IMR-90 (cell line): ENCODE data around the gene TNS3. TPM values are rescaled to one million over a fixed set of nuclear protein-coding genes. Genes with fewer than 3 reads are reported as not detected.

ENCODE experiments used
- ATAC-seq: fragments of 200-7000 bp; cut with Tn5 transposase; 2 replicates; pipeline ENCODE4 v1.9.1; 2020; ENCODE audit warnings: low read depth, mild to moderate bottlenecking, moderate library complexity
- BruUV-seq: library from RNA; stranded (reverse); fragments of 400-500 nt; replicated peaks from 2 replicates; lab custom pipeline; 2021; lab: Mats Ljungman, UMichigan
- CTCF ChIA-PET: fragments of 300-600 bp; formaldehyde crosslinking; extraction: SDS; loops from one replicate; lab custom pipeline; 2021; ENCODE audit warnings: antibody characterized with exemption; lab: Yijun Ruan, JAX
- POLR2A ChIA-PET: fragments of 300-600 bp; sonication (Branson Sonifier 250); formaldehyde crosslinking; loops from one replicate; lab custom pipeline; 2022; ENCODE audit warnings: antibody characterized with exemption; ENCODE audit not compliant: unreplicated experiment; lab: Charles Lee
- DNase-seq: peaks from one replicate; pipeline ENCODE4 v3.0.0; 2013
- H2AFZ ChIP-seq: replicated peaks from 2 replicates; pipeline ENCODE3; 2013; ENCODE audit warnings: low read length, mild to moderate bottlenecking; ENCODE audit not compliant: poor library complexity
- H2AK5ac ChIP-seq: 2 replicates; pipeline ENCODE4 v1.6.1; 2013; ENCODE audit warnings: low read depth, low read length, inconsistent platforms
- H2AK9ac ChIP-seq: replicated peaks from 2 replicates; pipeline ENCODE3; 2013; ENCODE audit warnings: mild to moderate bottlenecking, low read depth, low read length, moderate library complexity; ENCODE audit not compliant: poor library complexity
- H2BK120ac ChIP-seq: 2 replicates; pipeline ENCODE4 v1.6.1; 2013; ENCODE audit warnings: low read depth, low read length, inconsistent platforms
- H2BK15ac ChIP-seq: 3 replicates; pipeline ENCODE4 v1.6.1; 2013; ENCODE audit warnings: low read depth, low read length, inconsistent platforms
- H2BK20ac ChIP-seq: 2 replicates; pipeline ENCODE4 v1.6.1; 2013; ENCODE audit warnings: low read depth, mild to moderate bottlenecking, inconsistent platforms, low read length, moderate library complexity
- H2BK5ac ChIP-seq: 2 replicates; pipeline ENCODE4 v1.6.1; 2013; ENCODE audit warnings: mild to moderate bottlenecking, low read depth, low read length, inconsistent platforms; ENCODE audit not compliant: poor library complexity, severe bottlenecking
- H3K14ac ChIP-seq: replicated peaks from 2 replicates; pipeline ENCODE4 v1.6.1; 2013; ENCODE audit warnings: low read depth, low read length, inconsistent platforms
- H3K18ac ChIP-seq: 2 replicates; pipeline ENCODE4 v1.6.1; 2013; ENCODE audit warnings: low read depth, low read length, control low read depth
- H3K23ac ChIP-seq: 2 replicates; pipeline ENCODE4 v1.6.1; 2013; ENCODE audit warnings: low read depth, low read length, inconsistent platforms
- H3K27ac ChIP-seq: 2 replicates; pipeline ENCODE4 v1.5.1; 2013; ENCODE audit warnings: mild to moderate bottlenecking, control low read depth, low read length; ENCODE audit not compliant: insufficient read depth
- H3K27me3 ChIP-seq: 2 replicates; pipeline ENCODE4 v1.6.1; 2013; ENCODE audit warnings: low read length; ENCODE audit not compliant: control insufficient read depth, insufficient read depth
- H3K36me3 ChIP-seq: 2 replicates; pipeline ENCODE4 v1.6.1; 2013; ENCODE audit warnings: low read length, mixed read lengths; ENCODE audit not compliant: control insufficient read depth, insufficient read depth
- H3K4ac ChIP-seq: 2 replicates; pipeline ENCODE4 v1.6.1; 2013; ENCODE audit warnings: low read depth, low read length, inconsistent platforms
- H3K4me1 ChIP-seq: 2 replicates; pipeline ENCODE4 v1.6.1; 2013; ENCODE audit warnings: low read length, mixed read lengths; ENCODE audit not compliant: control insufficient read depth, insufficient read depth
- H3K4me2 ChIP-seq: 2 replicates; pipeline ENCODE4 v1.6.1; 2013; ENCODE audit warnings: low read depth, mild to moderate bottlenecking, control low read depth, low read length, moderate library complexity
- H3K4me3 ChIP-seq: 2 replicates; pipeline ENCODE4 v1.5.1; 2013; ENCODE audit warnings: low read depth, mild to moderate bottlenecking, control low read depth, low read length, moderate library complexity; ENCODE audit not compliant: insufficient read depth
- H3K56ac ChIP-seq: 2 replicates; pipeline ENCODE4 v1.6.1; 2013; ENCODE audit warnings: low read length, inconsistent platforms; ENCODE audit not compliant: insufficient read depth; ENCODE audit errors: extremely low read depth
- H3K79me1 ChIP-seq, 2 experiments: 2 replicates each; pipeline ENCODE4 v1.6.1; 2013; ENCODE audit warnings: low read length in 2 of 2, inconsistent platforms in 1 of 2, low read depth in 1 of 2
- H3K9ac ChIP-seq: 2 replicates; pipeline ENCODE4 v1.6.1; 2013; ENCODE audit warnings: low read depth, low read length, control low read depth
- H3K9me1 ChIP-seq: 2 replicates; pipeline ENCODE4 v1.6.1; 2013; ENCODE audit warnings: low read length, inconsistent platforms; ENCODE audit not compliant: insufficient read depth
- H3K9me3 ChIP-seq: 2 replicates; pipeline ENCODE4 v1.6.1; 2013; ENCODE audit warnings: low read length; ENCODE audit not compliant: control insufficient read depth, insufficient read depth
- H4K20me1 ChIP-seq: 2 replicates; pipeline ENCODE4 v1.6.1; 2013; ENCODE audit warnings: low read length, inconsistent platforms; ENCODE audit not compliant: insufficient read depth
- H4K5ac ChIP-seq: 2 replicates; pipeline ENCODE4 v1.6.1; 2013; ENCODE audit warnings: mild to moderate bottlenecking, low read depth, low read length, control low read depth
- H4K8ac ChIP-seq, 2 experiments: 2 replicates each; pipeline ENCODE4 v1.6.1; 2013; ENCODE audit warnings: low read depth in 2 of 2, low read length in 2 of 2, control low read depth in 1 of 2, inconsistent platforms in 1 of 2
- H4K91ac ChIP-seq: 2 replicates; pipeline ENCODE4 v1.6.1; 2013; ENCODE audit warnings: low read depth, low read length, inconsistent platforms; ENCODE audit not compliant: insufficient read depth
- BHLHE40 ChIP-seq: fragments of 150-350 bp; IDR thresholded peaks from 2 replicates; pipeline ENCODE4 v1.6.1; 2016; ENCODE audit warnings: mild to moderate bottlenecking, low read depth, low read length
- CEBPB ChIP-seq: IDR thresholded peaks from 2 replicates; pipeline ENCODE4 v1.6.1; 2012; ENCODE audit warnings: low read depth, low read length, improper control_type of control experiment
- MAZ ChIP-seq: IDR thresholded peaks from 2 replicates; pipeline ENCODE4 v1.6.1; 2012; ENCODE audit warnings: low read depth, mild to moderate bottlenecking, low read length, improper control_type of control experiment, moderate library complexity, borderline replicate concordance
- POLR2A ChIP-seq: IDR thresholded peaks from 2 replicates; pipeline ENCODE4 v1.6.1; 2012; ENCODE audit warnings: mild to moderate bottlenecking, low read depth, low read length
- RAD21 ChIP-seq: IDR thresholded peaks from 2 replicates; pipeline ENCODE4 v1.6.1; 2012; ENCODE audit warnings: low read length, improper control_type of control experiment
- RCOR1 ChIP-seq: IDR thresholded peaks from 2 replicates; pipeline ENCODE4 v1.6.1; 2012; ENCODE audit warnings: mild to moderate bottlenecking, low read length, improper control_type of control experiment; ENCODE audit not compliant: insufficient replicate concordance
- RFX5 ChIP-seq: IDR thresholded peaks from 2 replicates; pipeline ENCODE4 v1.8.0; 2012; ENCODE audit warnings: low read depth, mild to moderate bottlenecking, low read length, moderate library complexity
- SMC3 ChIP-seq: fragments of 150-350 bp; IDR thresholded peaks from 2 replicates; pipeline ENCODE4 v1.6.1; 2016; ENCODE audit warnings: low read depth, mild to moderate bottlenecking, antibody characterized with exemption, low read length, moderate library complexity
- WGBS, 2 experiments: methylation state at CpG; one replicate each; pipeline versions ENCODE4 v1.1.5 to v1.1.7; 2013; ENCODE audit warnings: missing lambda C conversion rate in 2 of 2; ENCODE audit not compliant: insufficient read length in 1 of 2; ENCODE audit errors: extremely low coverage in 2 of 2; 5-methylcytosine and 5-hydroxymethylcytosine counted together
- dilution Hi-C: fragments of 300-500 bp; cut with HindIII; formaldehyde crosslinking; loops from one replicate; pipeline ENCODE4 v1.14.3; 2018; ENCODE audit warnings: low sequenced_read_pairs; ENCODE audit not compliant: unreplicated experiment
- in situ Hi-C: fragments of 300-500 bp; cut with MboI; formaldehyde crosslinking; loops from 3 replicates; pipeline ENCODE4 v1.14.3; 2019; ENCODE audit warnings: low sequenced_read_pairs, inconsistent platforms, mixed read lengths
- intact Hi-C: fragments of 100-400 bp; cut with micrococcal nuclease; formaldehyde crosslinking; loops from 2 replicates; pipeline ENCODE4 v1.10.0; 2022
- polyA plus RNA-seq, 3 experiments: library from polyadenylated mRNA; depleted of rRNA; stranded (reverse); fragments of >200 nt; gene quantifications; 2 replicates each; pipeline ENCODE4 v1.2.3, GENCODE V29; 2012; ENCODE audit warnings: low replicate concordance in 1 of 3
- total RNA-seq: library from RNA; depleted of rRNA; stranded (reverse); fragments of >200 nt; gene quantifications from 2 replicates; pipeline ENCODE4 v1.2.3, GENCODE V29; 2012
- TF ChIP-seq, protein P1 (sequence below): fragments of 150-350 bp; IDR thresholded peaks from 2 replicates; pipeline ENCODE4 v1.6.1; 2016; ENCODE audit warnings: low read depth, mild to moderate bottlenecking, low read length, moderate library complexity, borderline replicate concordance
- TF ChIP-seq, protein P2 (sequence below): fragments of 150-350 bp; IDR thresholded peaks from 2 replicates; pipeline ENCODE4 v1.6.1; 2017; ENCODE audit warnings: mild to moderate bottlenecking, antibody characterized with exemption, low read length, low read depth
- TF ChIP-seq, protein P3 (sequence below): conservative IDR thresholded peaks from 2 replicates; pipeline ENCODE4 v1.5.1; 2012; ENCODE audit warnings: mild to moderate bottlenecking, low read depth, low read length, improper control_type of control experiment

Gene TNS3
- total and polyA plus RNA-seq, 2 of the 4 experiments (the other 2 are of a cell fraction) = 64.3 to 79.2 TPM

DNA sequence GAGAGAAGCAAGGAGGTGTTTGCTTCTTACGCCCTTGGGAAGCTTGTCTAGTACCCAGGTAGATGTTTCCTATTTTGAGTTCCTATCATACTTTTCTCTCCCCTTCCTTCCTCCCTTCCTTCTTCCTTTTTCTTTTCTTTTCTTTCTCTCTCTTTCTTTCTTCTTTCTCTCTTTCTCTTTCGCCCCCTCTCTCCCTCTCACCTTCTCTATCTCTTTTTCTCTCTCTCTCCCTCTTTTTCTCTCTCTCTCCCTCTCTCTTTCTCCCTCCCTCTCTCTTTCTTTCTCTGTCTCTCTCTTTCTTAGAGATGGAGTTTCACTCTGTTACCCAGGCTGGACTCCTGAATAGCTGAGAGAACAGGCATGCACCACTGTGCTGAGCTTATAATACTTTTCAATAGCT lies 322.2 kb downstream of the TNS3 start:
- in situ Hi-C loops (loop anchor here (10.0 to 25.0 kb wide), 3 partner anchors 555 to 853 kb away; partner anchors contain the start of gene PKD1L1), dilution Hi-C loops (no loop called here), intact Hi-C loops (loop anchor here (10.0 kb wide), 2 partner anchors 315 to 685 kb away; partner anchors contain the start of gene PKD1L1)
- ChIA-PET CTCF (no interaction called here), POLR2A (no interaction called here)
- no peak overlapping the region for H3K23ac ChIP-seq
- H2AFZ ChIP-seq = no peak overlapping the region
- no peak for DNase-seq
- no peaks in the 10 kb centered on the region for H3K9me1 ChIP-seq
- no peak overlapping the region for H3K4ac ChIP-seq
- no peaks in the 10 kb centered on the region for H3K9me3 ChIP-seq
- no peak overlapping the region for H3K18ac ChIP-seq
- H3K14ac ChIP-seq = no peak overlapping the region
- H3K56ac ChIP-seq = no peak overlapping the region
- H4K8ac ChIP-seq = no peak overlapping the region
- H4K20me1 ChIP-seq = no peaks in the 10 kb centered on the region
- H2BK15ac ChIP-seq = no peak overlapping the region
- no peaks in the 10 kb centered on the region for H3K36me3 ChIP-seq
- no peak for ATAC-seq
- no peak overlapping the region for H3K9ac ChIP-seq
- H2BK120ac ChIP-seq = no peak overlapping the region
- no TSS peak for BruUV-seq
- no peak overlapping the region for H4K5ac ChIP-seq
- H2AK5ac ChIP-seq = no peak overlapping the region
- no peak overlapping the region for H4K91ac ChIP-seq
- no peaks in the 10 kb centered on the region for H3K27me3 ChIP-seq
- H3K79me1 ChIP-seq = 0 out of 4 replicates have a peak, but pooled peaks cover 0 to 1% of the 10 kb centered on the region in 2 experiments
- peaks cover 2% of the 10 kb centered on the region for H3K4me1 ChIP-seq
- no peak overlapping the region for H3K4me3 ChIP-seq
- no peak overlapping the region for H2BK20ac ChIP-seq
- no peak overlapping the region for H3K4me2 ChIP-seq
- no peak overlapping the region for H3K27ac ChIP-seq
- TF ChIP-seq, protein P1, sequence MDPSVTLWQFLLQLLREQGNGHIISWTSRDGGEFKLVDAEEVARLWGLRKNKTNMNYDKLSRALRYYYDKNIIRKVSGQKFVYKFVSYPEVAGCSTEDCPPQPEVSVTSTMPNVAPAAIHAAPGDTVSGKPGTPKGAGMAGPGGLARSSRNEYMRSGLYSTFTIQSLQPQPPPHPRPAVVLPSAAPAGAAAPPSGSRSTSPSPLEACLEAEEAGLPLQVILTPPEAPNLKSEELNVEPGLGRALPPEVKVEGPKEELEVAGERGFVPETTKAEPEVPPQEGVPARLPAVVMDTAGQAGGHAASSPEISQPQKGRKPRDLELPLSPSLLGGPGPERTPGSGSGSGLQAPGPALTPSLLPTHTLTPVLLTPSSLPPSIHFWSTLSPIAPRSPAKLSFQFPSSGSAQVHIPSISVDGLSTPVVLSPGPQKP = no peak
- TF ChIP-seq, protein P2, sequence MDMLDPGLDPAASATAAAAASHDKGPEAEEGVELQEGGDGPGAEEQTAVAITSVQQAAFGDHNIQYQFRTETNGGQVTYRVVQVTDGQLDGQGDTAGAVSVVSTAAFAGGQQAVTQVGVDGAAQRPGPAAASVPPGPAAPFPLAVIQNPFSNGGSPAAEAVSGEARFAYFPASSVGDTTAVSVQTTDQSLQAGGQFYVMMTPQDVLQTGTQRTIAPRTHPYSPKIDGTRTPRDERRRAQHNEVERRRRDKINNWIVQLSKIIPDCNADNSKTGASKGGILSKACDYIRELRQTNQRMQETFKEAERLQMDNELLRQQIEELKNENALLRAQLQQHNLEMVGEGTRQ = no peak
- TF ChIP-seq RCOR1 = no peak
- no peak for TF ChIP-seq RFX5
- no peak for TF ChIP-seq BHLHE40
- no peak for TF ChIP-seq RAD21
- TF ChIP-seq, protein P3, sequence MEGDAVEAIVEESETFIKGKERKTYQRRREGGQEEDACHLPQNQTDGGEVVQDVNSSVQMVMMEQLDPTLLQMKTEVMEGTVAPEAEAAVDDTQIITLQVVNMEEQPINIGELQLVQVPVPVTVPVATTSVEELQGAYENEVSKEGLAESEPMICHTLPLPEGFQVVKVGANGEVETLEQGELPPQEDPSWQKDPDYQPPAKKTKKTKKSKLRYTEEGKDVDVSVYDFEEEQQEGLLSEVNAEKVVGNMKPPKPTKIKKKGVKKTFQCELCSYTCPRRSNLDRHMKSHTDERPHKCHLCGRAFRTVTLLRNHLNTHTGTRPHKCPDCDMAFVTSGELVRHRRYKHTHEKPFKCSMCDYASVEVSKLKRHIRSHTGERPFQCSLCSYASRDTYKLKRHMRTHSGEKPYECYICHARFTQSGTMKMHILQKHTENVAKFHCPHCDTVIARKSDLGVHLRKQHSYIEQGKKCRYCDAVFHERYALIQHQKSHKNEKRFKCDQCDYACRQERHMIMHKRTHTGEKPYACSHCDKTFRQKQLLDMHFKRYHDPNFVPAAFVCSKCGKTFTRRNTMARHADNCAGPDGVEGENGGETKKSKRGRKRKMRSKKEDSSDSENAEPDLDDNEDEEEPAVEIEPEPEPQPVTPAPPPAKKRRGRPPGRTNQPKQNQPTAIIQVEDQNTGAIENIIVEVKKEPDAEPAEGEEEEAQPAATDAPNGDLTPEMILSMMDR = no peak
- no peak for TF ChIP-seq SMC3
- no peak for TF ChIP-seq MAZ
- no peak for TF ChIP-seq CEBPB
- no peak for TF ChIP-seq POLR2A
- no peak overlapping the region for H2AK9ac ChIP-seq
- H2BK5ac ChIP-seq = no peak overlapping the region
- 80 to 82% methylated on average over 1 of the region's 2 CpGs for WGBS, 2 experiments
